K562 (cell line): Measurements from ENCODE around the gene PRSS21. TPM values are rescaled to one million over a fixed set of nuclear protein-coding genes. Genes with fewer than 3 reads are reported as not detected.

Source experiments
- ATAC-seq: fragments of 200-7000 bp; cut with Tn5 transposase; 3 replicates; pipeline ENCODE4 v1.9.1; 2020; ENCODE audit warnings: moderate library complexity
- BruUV-seq: library from RNA; stranded (reverse); fragments of 400-500 nt; replicated peaks from 2 replicates; lab custom pipeline; 2021; lab: Mats Ljungman, UMichigan
- CTCF ChIA-PET: fragments of 300-600 bp; formaldehyde crosslinking; extraction: SDS; loops from one replicate; lab custom pipeline; 2021; ENCODE audit warnings: low intra/inter-chr PET ratio; lab: Yijun Ruan, JAX
- POLR2A ChIA-PET: fragments of 300-600, 350-650 bp; sonication (Branson Sonifier 250); formaldehyde crosslinking; extraction: SDS; loops from one replicate; lab custom pipeline; 2021; ENCODE audit warnings: antibody characterized with exemption, inconsistent platforms; lab: Yijun Ruan, JAX
- DNase-seq, 4 experiments: peaks; one replicate each; pipeline versions ENCODE4 v3.0.0 to v3.0.0-alpha.2; 2011 to 2018; ENCODE audit warnings: low spot score in 3 of 4, mixed read lengths in 3 of 4; ENCODE audit errors: extremely low read depth in 1 of 4
- FAIRE-seq: peaks from 2 replicates; lab custom pipeline; 2011; peaks lifted over from hg19 to GRCh38; lab: Jason Lieb, UNC
- H2AFZ ChIP-seq: 2 replicates; pipeline ENCODE4 v1.6.0; 2011; ENCODE audit warnings: low read depth, low read length, control low read depth, inconsistent platforms
- H3K27ac ChIP-seq: fragments of 200-600 bp; 3 replicates; pipeline ENCODE4 v1.8.0; 2011; ENCODE audit warnings: low read depth, mild to moderate bottlenecking, control low read depth, inconsistent platforms, low read length, moderate library complexity, mixed read lengths; ENCODE audit errors: extremely low read depth
- H3K27me3 ChIP-seq, 2 experiments: fragments of 300-600 bp in 1 of 2; 2 replicates in 1 of 2; 3 replicates in 1 of 2; pipeline versions ENCODE4 v1.6.0 to v1.8.0; 2011; ENCODE audit warnings: inconsistent platforms in 2 of 2, low read length in 2 of 2, mild to moderate bottlenecking in 1 of 2, mixed read lengths in 1 of 2, moderate library complexity in 1 of 2; ENCODE audit not compliant: control insufficient read depth in 2 of 2, insufficient read depth in 2 of 2
- H3K36me3 ChIP-seq: fragments of 300-600 bp; 3 replicates; pipeline ENCODE4 v1.8.0; 2011; ENCODE audit warnings: mild to moderate bottlenecking, low read length, inconsistent platforms; ENCODE audit not compliant: control insufficient read depth, insufficient read depth
- H3K4me1 ChIP-seq, 2 experiments: fragments of 200-600 bp in 1 of 2; replicated peaks in 1 of 2; 2 replicates in 1 of 2; 3 replicates in 1 of 2; pipeline versions ENCODE4 v1.5.1 to v1.8.0; 2011; ENCODE audit warnings: inconsistent platforms in 2 of 2, low read length in 2 of 2, mild to moderate bottlenecking in 1 of 2, mixed read lengths in 1 of 2, moderate library complexity in 1 of 2; ENCODE audit not compliant: control insufficient read depth in 2 of 2, insufficient read depth in 2 of 2
- H3K4me2 ChIP-seq: 2 replicates; pipeline ENCODE4 v1.6.1; 2011; ENCODE audit warnings: low read length, control low read depth, inconsistent platforms, mixed read lengths; ENCODE audit not compliant: insufficient read depth
- H3K4me3 ChIP-seq: fragments of 200-600 bp; sonication (generic), shearing (Covaris generic); 2 replicates; pipeline ENCODE4 v1.5.1; 2016; ENCODE audit warnings: control low read depth, inconsistent platforms
- H3K79me2 ChIP-seq: fragments of 200-600 bp; 3 replicates; pipeline ENCODE4 v1.8.0; 2011; ENCODE audit warnings: low read length, inconsistent platforms; ENCODE audit not compliant: control insufficient read depth, insufficient read depth
- H3K9ac ChIP-seq, 2 experiments: 2 replicates each; pipeline versions ENCODE4 v1.6.0 to v1.6.1; 2011; ENCODE audit warnings: low read depth in 2 of 2, low read length in 2 of 2, control low read depth in 1 of 2, inconsistent platforms in 1 of 2, mild to moderate bottlenecking in 1 of 2, mixed read lengths in 1 of 2; ENCODE audit not compliant: insufficient read depth in 1 of 2
- H3K9me1 ChIP-seq: one replicate; pipeline ENCODE4 v1.6.0; 2011; ENCODE audit warnings: inconsistent platforms, mild to moderate bottlenecking, low read length, moderate library complexity; ENCODE audit not compliant: control insufficient read depth, insufficient read depth
- H3K9me3 ChIP-seq: replicated peaks from 2 replicates; pipeline ENCODE4 v1.5.1; 2011; ENCODE audit warnings: low read depth, low read length, inconsistent platforms; ENCODE audit not compliant: control insufficient read depth, insufficient read depth
- H4K20me1 ChIP-seq: replicated peaks from 2 replicates; pipeline ENCODE4 v1.6.1; 2011; ENCODE audit warnings: low read length, inconsistent platforms, mixed read lengths; ENCODE audit not compliant: control insufficient read depth, insufficient read depth
- EGR1 ChIP-seq: fragments of 450-650 bp; conservative IDR thresholded peaks from 2 replicates; pipeline ENCODE4 v1.6.1; 2017; ENCODE audit warnings: mild to moderate bottlenecking
- GABPA ChIP-seq: fragments of 200-800 bp; sonication (Bioruptor generic); conservative IDR thresholded peaks from 2 replicates; pipeline ENCODE4 v1.6.1; 2016; ENCODE audit warnings: low read depth, missing genetic modification characterization, missing compliant biosample characterization
- HNRNPLL ChIP-seq: fragments of 200-400 bp; formaldehyde crosslinking; IDR thresholded peaks from 2 replicates; pipeline ENCODE4 v1.6.1; 2017; ENCODE audit warnings: low read length, low read depth, mild to moderate bottlenecking; ENCODE audit not compliant: poor library complexity, severe bottlenecking
- U2AF1 ChIP-seq: fragments of 200-400 bp; formaldehyde crosslinking; optimal IDR thresholded peaks from 2 replicates; pipeline ENCODE3; 2017; ENCODE audit warnings: mild to moderate bottlenecking, low read depth, low read length, moderate library complexity
- WGBS: fragments of 100-300 bp; shearing (Covaris generic); methylation state at CpG from one replicate; pipeline ENCODE4 v1.1.6; 2016; ENCODE audit warnings: low coverage, mixed read lengths; ENCODE audit not compliant: insufficient coverage; ENCODE audit errors: missing lambda C conversion rate; 5-methylcytosine and 5-hydroxymethylcytosine counted together
- in situ Hi-C: fragments of 300-500 bp; cut with MboI; formaldehyde crosslinking; loops from 4 replicates; pipeline ENCODE4 v1.15.0; 2018; ENCODE audit warnings: inconsistent platforms, mixed read lengths
- intact Hi-C: fragments of 100-400 bp; cut with micrococcal nuclease; formaldehyde crosslinking; loops from 2 replicates; pipeline ENCODE4 v1.14.2; 2022
- polyA plus RNA-seq, 8 experiments: library from polyadenylated mRNA; depleted of rRNA in 4 of 8; stranded (reverse) in 5 of 8; unstranded in 3 of 8; fragments of >200 nt; fragmentation: Nextera tagmentation in 2 of 8; fragmentation: Illumina TruSeq in 1 of 8; extraction: Ambion mirVana in 2 of 8; extraction: Trizol in 1 of 8; gene quantifications; 2 replicates each; pipeline versions ENCODE4 v1.2.1 to v1.2.3, GENCODE V29; 2011 to 2014; ENCODE audit warnings: inconsistent platforms in 1 of 8, missing spikeins in 1 of 8
- total RNA-seq, 7 experiments: library from RNA; depleted of rRNA in 6 of 7; stranded (reverse); fragments of >200 nt in 6 of 7; fragmentation: Illumina TruSeq in 2 of 7; extraction: Trizol in 2 of 7; gene quantifications; 2 replicates each; pipeline versions ENCODE4 v1.2.1 to v1.2.3, GENCODE V29; 2011 to 2021; ENCODE audit warnings: low replicate concordance in 1 of 7

Gene PRSS21
- total and polyA plus RNA-seq, 9 of the 15 experiments (the other 6 are each of a cell fraction or from before 2014, with no cell fraction given): 12.1 to 121 (median 61.3) TPM

GRCh38 chr16:2867661-2867986 is 50.6 kb downstream of the PRSS21 start:
- no peak for ATAC-seq
- CTCF ChIA-PET: interaction anchor here (0.6 to 2.4 kb wide), 6 partner anchors 13 to 1094 kb away, joined by 3 to 23 read pairs (median 4); partner anchors contain the start of gene MRPS34
- intact Hi-C loops: no loop called here
- WGBS: 42% methylated on average over 8 of the region's 8 CpGs
- POLR2A ChIA-PET: interaction anchor here (0.7 to 1.8 kb wide), 5 partner anchors 14 to 115 kb away, joined by 3 to 6 read pairs (median 3); partner anchors contain the start of gene SRRM2
- no peaks in the 10 kb centered on the region for H3K9me3 ChIP-seq
- H4K20me1 ChIP-seq: no peaks in the 10 kb centered on the region
- H2AFZ ChIP-seq: peak overlapping the region; percentile 100
- in situ Hi-C loops: no loop called here
- H3K4me1 ChIP-seq: peaks cover 4 to 8% of the 10 kb centered on the region in 2 experiments; a peak in 3 of 5 replicates
- H3K36me3 ChIP-seq: no peaks in the 10 kb centered on the region
- no peaks in the 10 kb centered on the region for H3K9me1 ChIP-seq
- H3K9ac ChIP-seq: peak overlapping the region; percentile 74 to 93; a peak in 3 of 4 replicates
- peaks cover 3 to 10% of the 10 kb centered on the region in 2 experiments; a peak in 2 of 5 replicates for H3K27me3 ChIP-seq
- H3K4me3 ChIP-seq: peak overlapping the region; percentile 52
- no peak for DNase-seq
- H3K27ac ChIP-seq: peak overlapping the region; percentile 87
- BruUV-seq: TSS peak; percentile 94
- H3K79me2 ChIP-seq: no peaks in the 10 kb centered on the region
- no peak for FAIRE-seq
- TF ChIP-seq U2AF1 (no peak), GABPA (tag) (0 out of 2 replicates have a peak, but pooled peaks have one; percentile 70), HNRNPLL (no peak), EGR1 (peak; percentile 76)
- H3K4me2 ChIP-seq: peak overlapping the region; percentile 93
